GM18519 (cell line): ENCODE measurements around the gene SASH1.
"Not testable (repeated sequence)": the region's sequence is repeated elsewhere in the genome, so short reads cannot be mapped to it uniquely, and the experiment has no call there.

Experiments used
- ATAC-seq: cut with Tn5 transposase; IDR thresholded peaks from one replicate; pipeline ENCODE4 v1.9.1; 2021; ENCODE audit warnings: mild to moderate bottlenecking, moderate library complexity; ENCODE audit not compliant: unreplicated experiment, low FRiP score

The SASH1 gene

GRCh38 chr6:148364056-148364824 is 21.6 kb downstream of the SASH1 start:
- no peak for ATAC-seq

- no peak for ATAC-seq
These were observed 22.4 kb downstream of the SASH1 start for GRCh38 chr6:148365041-148365440.

GRCh38 chr6:148367411-148368024 is 24.9 kb downstream of the SASH1 start:
- no peak for ATAC-seq

- ATAC-seq = no peak
These were observed 27.5 kb downstream of the SASH1 start for GRCh38 chr6:148370176-148370575.

- no peak for ATAC-seq
These were observed 31.6 kb downstream of the SASH1 start for GRCh38 chr6:148374040-148374774.

GRCh38 chr6:148375401-148375800 is 32.8 kb downstream of the SASH1 start:
- ATAC-seq = no peak

GRCh38 chr6:148379481-148379880 is 36.8 kb downstream of the SASH1 start:
- no peak for ATAC-seq

GRCh38 chr6:148379966-148380713 is 37.5 kb downstream of the SASH1 start:
- ATAC-seq = no peak

- ATAC-seq = not testable (repeated sequence)
These were observed 39.4 kb downstream of the SASH1 start for GRCh38 chr6:148382051-148382450.

GRCh38 chr6:148382861-148383260 is 40.2 kb downstream of the SASH1 start:
- ATAC-seq = no peak

- ATAC-seq = no peak
These were observed 41.2 kb downstream of the SASH1 start for GRCh38 chr6:148383658-148384368.

- no peak for ATAC-seq
These were observed 42.7 kb downstream of the SASH1 start for GRCh38 chr6:148385379-148385778.

GRCh38 chr6:148388521-148388920 is 45.9 kb downstream of the SASH1 start:
- ATAC-seq = no peak

GRCh38 chr6:148389086-148389485 is 46.4 kb downstream of the SASH1 start:
- ATAC-seq = no peak

- no peak for ATAC-seq
These were observed 47.3 kb downstream of the SASH1 start for GRCh38 chr6:148389917-148390316.

GRCh38 chr6:148392127-148392526 is 49.5 kb downstream of the SASH1 start:
- not testable (repeated sequence) for ATAC-seq

GRCh38 chr6:148392671-148393070 is 50.0 kb downstream of the SASH1 start:
- no peak for ATAC-seq

GRCh38 chr6:148395583-148396101 is 53.0 kb downstream of the SASH1 start:
- no peak for ATAC-seq

GRCh38 chr6:148396411-148396810 is 53.8 kb downstream of the SASH1 start:
- ATAC-seq = no peak

GRCh38 chr6:148396926-148397325 is 54.3 kb downstream of the SASH1 start:
- no peak for ATAC-seq
